DMS53 (cell line): ENCODE measurements around the gene CGB1.
A peak's percentile ranks its signal among the peaks of the same experiment; 100 is the strongest.
"Not testable (repeated sequence)": the region's sequence is repeated elsewhere in the genome, so short reads cannot be mapped to it uniquely, and the experiment has no call there.

Experiments used
- DNase-seq: peaks from one replicate; lab custom pipeline; 2025; lab: John Stamatoyannopoulos, UW

The CGB1 gene

GRCh38 chr19:49057636-49058234, 21.0 kb upstream of the CGB1 start, which contains the start of gene CGB7:
Gene CGB7, minus strand, starts transcription at chr19:49057749. Its CDS starts 2,374 bp downstream, at chr19:49055375.
- peak; percentile 62 for DNase-seq

DNA sequence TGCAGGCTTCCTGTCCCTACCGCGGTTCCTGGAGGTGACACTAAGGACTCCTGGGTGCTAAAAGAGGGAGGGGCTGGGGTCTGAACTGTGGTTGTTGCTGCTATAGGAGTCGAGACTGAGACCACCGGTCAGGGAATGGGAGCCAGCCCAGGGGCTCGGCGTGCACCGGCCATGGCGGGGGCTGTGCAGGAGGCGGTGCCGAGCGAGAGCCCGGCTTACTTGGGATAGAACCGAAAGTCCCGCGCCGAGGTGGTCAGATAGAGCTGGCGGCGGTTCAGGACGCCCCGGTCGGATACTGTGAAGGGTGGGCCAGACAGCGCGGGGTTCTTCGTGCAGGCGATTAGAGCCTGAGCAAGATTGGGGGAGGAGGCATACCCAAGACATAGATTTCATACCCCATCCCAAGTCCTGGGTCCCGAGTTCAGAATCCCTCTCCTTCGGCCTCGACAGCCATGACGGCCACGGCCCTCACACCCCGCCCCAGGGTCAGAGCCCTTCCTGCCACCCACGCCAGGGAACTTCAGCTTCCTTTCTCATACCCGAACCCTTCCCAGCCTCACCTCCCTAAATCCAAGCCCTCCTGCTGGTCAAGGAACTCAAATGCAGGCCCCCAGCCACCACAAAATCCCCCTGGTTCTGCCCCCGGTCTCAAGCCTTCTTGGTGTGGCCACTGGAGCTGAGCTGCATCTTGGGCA, 20.4 kb upstream of the CGB1 start:
- DNase-seq: not testable (repeated sequence)

DNA sequence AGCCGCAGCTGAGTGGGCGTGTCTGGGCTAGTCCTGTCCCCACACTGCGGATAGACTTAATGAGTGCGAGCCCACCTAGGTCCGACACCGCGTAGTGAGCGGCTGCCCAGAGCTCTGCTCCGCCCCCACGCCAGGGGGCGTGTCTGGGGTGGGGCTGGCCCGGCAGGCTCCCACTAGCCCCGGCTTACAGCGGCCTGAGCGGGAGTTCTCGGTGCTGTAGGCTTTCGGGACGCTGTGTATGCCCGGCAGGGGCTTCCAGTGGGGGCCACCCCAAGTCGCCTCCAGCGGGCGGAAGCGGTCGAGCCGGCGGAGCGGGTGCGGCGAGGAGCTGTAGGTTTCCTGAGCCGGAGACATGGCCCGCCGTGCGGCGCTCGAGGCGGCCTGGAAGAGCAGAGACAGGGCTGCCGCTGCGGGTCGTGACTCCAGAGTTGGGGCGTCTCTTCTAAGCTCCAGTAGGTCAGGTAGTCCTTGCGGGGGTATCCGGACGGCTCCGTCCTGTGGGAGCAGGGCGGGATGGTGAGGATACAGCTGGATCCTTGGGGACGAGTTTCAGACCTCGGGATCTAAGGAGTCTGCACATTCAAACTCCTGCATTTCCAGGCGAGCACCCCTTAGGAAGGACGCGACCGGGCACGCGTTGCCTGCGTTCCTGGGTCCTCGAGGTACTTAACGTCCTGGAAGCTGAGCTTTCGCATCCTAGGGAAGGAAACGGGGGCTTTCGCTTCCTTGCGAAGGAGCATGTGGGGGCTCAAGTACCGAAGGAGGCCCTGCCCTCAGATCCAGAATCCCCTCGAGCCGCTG, 19.6 kb upstream of the CGB1 start:
- peak; percentile 68 for DNase-seq

- DNase-seq: not testable (repeated sequence)
Measured at GRCh38 chr19:49050376-49051033, 13.8 kb upstream of the CGB1 start.

DNA sequence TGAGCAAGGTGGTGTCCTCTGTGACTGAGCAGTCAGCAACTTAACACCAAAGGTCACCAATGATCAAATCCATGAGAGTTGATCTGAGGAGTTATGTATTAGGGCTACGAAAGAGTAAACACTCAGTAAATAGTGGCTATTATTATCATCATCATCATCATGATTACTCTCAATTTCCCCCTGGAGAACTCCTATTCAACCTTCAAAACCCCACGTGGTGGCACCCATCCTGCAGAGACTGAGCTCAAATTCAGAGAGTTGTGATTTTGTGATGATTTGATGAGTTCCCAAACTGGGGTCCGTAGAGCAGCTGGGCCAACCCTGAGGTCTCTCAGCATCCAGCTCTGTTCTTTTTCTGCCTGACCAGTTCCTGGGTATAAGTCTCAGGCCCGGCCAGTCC, 13.1 kb upstream of the CGB1 start:
- not testable (repeated sequence) for DNase-seq

GRCh38 chr19:49049011-49049410, 12.3 kb upstream of the CGB1 start, which contains the start of gene CGB8:
Gene CGB8, minus strand, starts transcription at chr19:49049111. Its CDS starts 372 bp downstream, at chr19:49048739.
- DNase-seq: not testable (repeated sequence)

GRCh38 chr19:49043548-49043947, 6.9 kb upstream of the CGB1 start, which contains the start of gene CGB5:
Gene CGB5, plus strand, starts transcription at chr19:49043848. Its CDS starts 362 bp downstream, at chr19:49044210.
- DNase-seq: not testable (repeated sequence)

- DNase-seq: not testable (repeated sequence)
Measured at GRCh38 chr19:49042666-49043065, 6.0 kb upstream of the CGB1 start.

- DNase-seq: no peak
Measured at GRCh38 chr19:49042177-49042576, 5.5 kb upstream of the CGB1 start.

DNA sequence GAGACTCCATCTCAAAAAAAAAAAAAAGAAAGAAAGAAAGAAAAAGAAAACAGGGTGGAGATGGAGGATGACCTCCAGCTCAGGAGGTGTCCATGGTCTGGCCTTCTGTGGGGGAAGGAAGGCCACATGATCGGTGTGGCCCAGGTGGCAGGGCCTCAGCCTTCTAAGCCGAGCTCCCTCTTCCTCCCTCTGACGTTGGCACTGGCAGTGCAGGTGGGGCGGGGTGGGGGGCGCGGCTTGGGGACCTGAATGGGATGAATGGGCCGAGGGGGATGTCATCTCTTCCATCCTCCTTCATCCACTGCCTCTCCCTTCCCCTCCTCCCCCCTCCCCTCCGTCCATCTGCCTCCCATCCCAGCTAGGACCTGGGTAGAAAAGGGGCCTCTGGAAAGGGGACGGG, 3.0 kb upstream of the CGB1 start:
- DNase-seq: not testable (repeated sequence)

DNA sequence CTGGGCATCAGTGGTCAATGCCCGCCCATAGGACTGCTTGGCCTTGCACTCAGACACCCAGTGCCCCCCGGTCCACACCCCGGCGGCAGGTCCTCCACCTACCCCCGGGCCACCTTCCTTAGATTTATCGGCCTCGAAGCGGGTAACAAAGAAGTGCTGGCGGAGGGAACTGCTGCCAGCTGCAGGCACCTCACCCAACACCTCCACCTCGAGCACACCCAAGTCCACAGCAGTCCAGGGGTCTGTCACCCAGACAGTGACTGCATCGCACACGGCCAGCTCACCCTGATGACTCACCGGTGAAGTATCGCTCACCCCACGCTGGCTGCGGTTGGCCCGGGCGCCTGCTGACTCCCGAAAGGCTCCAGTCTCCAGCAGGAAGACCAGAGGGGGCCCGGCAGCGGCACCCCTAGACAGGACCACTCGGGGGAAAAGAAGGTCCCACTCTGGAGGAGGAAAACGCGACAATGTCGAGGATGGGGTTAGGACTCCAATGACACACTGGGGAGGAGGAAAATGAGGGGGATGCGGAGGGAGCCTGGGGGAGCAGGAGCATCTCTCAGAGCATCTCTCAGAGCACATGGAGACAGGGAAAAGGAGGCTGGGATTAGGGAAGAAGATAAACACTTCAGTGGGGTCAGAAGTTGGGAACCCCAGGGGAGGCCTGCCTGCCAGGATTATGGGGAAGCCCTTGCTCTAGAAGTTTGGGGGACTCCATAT, 2.0 kb upstream of the CGB1 start:
- peak; percentile 54 for DNase-seq

DNA sequence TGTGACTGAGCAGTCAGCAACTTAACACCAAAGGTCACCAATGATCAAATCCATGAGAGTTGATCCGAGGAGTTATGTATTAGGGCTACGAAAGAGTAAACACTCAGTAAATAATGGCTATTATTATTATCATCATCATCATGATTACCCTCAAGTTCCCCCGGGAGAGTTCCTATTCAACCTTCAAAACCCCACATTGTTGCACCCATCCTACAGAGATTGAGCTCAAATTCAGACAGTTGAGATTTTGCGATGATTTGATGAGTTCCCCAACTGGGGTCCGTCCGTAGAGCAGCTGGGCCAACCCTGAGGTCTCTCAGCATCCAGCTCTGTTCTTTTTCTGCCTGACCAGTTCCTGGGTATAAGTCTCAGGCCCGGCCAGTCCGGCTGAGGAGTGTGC, 1.4 kb upstream of the CGB1 start:
- DNase-seq: not testable (repeated sequence)

DNA sequence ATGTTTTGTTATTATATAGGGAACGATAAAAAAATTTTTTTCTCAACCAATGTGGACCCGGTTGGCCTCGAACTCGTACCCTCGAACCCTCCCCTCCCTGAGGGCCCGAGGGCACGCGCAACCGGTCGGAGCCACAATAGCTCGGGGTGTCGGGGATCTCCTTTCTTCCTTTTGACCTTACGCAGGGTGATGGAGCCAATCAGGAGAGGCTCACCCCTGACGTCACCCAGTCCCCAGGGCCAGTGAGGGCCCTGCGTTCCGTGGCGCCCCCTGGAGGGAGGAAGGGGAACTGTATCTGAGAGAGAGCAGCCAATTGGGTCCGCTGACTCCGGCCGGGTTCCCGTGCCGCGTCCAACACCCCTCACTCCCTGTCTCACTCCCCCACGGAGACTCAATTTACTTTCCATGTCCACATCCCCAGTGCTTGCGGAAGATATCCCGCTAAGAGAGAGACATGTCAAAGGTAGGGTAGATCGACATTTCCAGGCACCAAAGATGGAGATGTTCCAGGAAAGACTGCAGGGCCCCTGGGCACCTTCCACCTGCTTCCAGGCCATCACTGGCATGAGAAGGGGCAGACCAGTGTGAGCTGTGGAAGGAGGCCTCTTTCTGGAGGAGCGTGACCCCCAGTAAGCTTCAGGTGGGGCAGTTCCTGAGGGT, 4.9 kb downstream of the CGB1 start, which contains the start of gene CGB2:
Gene CGB2, plus strand, starts transcription at position 249 of the 660 bp plus-strand sequence. Its CDS starts 206 bp downstream, at position 455.
- DNase-seq: peak; percentile 94

DNA sequence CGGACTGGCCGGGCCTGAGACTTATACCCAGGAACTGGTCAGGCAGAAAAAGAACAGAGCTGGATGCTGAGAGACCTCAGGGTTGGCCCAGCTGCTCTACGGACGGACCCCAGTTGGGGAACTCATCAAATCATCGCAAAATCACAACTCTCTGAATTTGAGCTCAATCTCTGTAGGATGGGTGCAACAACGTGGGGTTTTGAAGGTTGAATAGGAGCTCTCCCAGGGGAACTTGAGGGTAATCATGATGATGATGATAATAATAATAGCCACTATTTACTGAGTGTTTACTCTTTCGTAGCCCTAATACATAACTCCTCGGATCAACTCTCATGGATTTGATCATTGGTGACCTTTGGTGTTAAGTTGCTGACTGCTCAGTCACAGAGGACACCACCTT, 6.4 kb downstream of the CGB1 start:
- not testable (repeated sequence) for DNase-seq

- not testable (repeated sequence) for DNase-seq
Measured at GRCh38 chr19:49029749-49030148, 6.9 kb downstream of the CGB1 start.

DNA sequence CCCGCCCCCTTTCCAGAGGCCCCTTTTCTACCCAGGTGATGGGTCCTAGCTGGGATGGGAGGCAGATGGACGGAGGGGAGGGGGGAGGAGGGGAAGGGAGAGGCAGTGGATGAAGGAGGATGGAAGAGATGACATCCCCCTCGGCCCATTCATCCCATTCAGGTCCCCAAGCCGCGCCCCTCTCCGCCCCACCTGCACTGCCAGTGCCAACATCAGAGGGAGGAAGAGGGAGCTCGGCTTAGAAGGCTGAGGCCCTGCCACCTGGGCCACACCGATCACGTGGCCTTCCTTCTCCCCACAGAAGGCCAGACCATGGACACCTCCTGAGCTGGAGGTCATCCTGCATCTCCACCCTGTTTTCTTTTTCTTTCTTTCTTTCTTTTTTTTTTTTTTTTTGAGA, 8.0 kb downstream of the CGB1 start:
- DNase-seq: not testable (repeated sequence)

DNA sequence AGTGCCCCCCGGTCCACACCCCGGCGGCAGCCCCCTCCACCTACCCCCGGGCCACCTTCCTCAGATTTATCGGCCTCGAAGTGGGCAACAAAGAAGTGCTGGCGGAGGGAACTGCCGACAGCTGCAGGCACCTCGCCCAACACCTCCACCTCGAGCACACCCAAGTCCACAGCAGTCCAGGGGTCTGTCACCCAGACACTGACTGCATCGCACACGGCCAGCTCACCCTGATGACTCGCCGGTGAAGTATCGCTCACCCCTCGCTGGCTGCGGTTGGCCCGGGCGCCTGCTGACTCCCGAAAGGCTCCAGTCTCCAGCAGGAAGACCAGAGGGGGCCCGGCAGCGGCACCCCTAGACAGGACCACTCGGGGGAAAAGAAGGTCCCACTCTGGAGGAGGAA, 11.1 kb downstream of the CGB1 start:
- DNase-seq: not testable (repeated sequence)

GRCh38 chr19:49025088-49025487, 11.6 kb downstream of the CGB1 start:
- not testable (repeated sequence) for DNase-seq

GRCh38 chr19:49024233-49024632, 12.5 kb downstream of the CGB1 start, which contains the start of gene CGB3:
Gene CGB3, minus strand, starts transcription at chr19:49024333. Its CDS starts 362 bp downstream, at chr19:49023971.
- not testable (repeated sequence) for DNase-seq

DNA sequence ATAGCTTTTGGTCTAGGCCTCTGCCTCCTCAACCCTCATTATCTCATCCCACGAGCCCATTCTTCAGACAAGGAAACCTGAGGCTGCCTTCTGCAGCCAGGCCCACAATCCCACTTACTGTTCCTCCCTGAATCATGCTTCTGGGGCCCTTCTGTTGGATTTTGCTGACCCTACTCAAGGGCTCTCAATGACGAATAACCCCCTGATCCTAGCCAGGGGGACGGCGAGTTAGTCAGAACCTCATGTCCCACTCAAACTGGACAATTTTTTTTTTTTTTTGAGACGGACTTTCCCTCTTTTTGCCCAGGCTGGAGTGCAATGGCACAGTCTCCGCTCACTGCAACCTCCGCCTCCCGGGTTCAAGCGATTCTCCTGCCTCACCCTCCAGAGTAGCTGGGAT, 14.6 kb downstream of the CGB1 start:
- DNase-seq: no peak
